ENCODE measurements around the gene RUNDC3A.

Gene RUNDC3A

DNA sequence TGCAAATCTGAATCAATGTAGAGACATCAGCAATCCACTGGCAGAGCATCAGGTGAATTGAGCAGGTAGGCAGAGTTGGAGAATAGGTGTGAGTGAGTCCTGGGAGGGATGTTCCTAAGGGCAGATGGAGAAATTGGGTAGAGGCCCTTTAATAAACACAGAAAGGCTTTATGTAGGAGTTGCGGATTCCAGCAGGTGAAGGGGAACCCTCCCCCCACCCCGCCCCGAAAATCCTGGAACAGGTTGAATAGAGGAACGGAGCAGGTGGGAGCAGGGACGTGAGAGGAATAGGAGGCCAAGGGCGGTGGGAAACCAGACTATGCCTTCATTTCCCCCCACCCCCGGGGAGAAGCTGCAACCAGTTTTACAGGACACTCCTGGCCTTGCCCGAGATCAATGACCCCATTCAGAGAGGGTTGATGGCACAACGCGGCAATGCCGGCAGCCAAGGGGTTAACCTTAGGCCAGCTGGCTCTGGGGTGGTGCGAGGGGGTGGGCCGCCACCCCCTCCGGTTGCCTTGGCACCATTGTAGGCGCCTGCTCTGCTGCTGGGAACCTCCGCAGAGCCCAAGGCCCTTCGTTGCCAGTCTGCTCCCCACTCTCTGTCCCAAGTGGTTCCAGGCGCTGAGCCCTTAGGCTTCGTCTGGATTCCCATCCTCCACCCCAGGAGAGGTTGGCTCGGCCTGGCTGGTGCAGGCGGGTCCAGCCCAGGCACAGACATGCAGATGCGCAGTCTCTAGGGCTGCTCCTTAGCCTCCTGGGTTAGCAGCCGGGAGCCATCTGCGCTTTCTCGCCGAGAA is 814 bp upstream of the RUNDC3A start (continued):
- TF ChIP-seq, protein P1, sequence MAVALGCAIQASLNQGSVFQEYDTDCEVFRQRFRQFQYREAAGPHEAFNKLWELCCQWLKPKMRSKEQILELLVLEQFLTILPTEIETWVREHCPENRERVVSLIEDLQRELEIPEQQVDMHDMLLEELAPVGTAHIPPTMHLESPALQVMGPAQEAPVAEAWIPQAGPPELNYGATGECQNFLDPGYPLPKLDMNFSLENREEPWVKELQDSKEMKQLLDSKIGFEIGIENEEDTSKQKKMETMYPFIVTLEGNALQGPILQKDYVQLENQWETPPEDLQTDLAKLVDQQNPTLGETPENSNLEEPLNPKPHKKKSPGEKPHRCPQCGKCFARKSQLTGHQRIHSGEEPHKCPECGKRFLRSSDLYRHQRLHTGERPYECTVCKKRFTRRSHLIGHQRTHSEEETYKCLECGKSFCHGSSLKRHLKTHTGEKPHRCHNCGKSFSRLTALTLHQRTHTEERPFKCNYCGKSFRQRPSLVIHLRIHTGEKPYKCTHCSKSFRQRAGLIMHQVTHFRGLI (tag by site-specific recombination; IDR thresholded peaks at IDR 0.05): no peak
- TF ChIP-seq ZNF548 (tag by site-specific recombination; IDR thresholded peaks at IDR 0.05) (no peak), REPIN1 (tag by site-specific recombination; IDR thresholded peaks at IDR 0.05; ENCODE audit: low read depth) (no peak), ZNF175 (tag by site-specific recombination; IDR thresholded peaks at IDR 0.05) (no peak), KLF7 (tag by site-specific recombination; IDR thresholded peaks at IDR 0.05; ENCODE audit: borderline replicate concordance) (no peak), ZNF274 (IDR thresholded peaks at IDR 0.05; ENCODE audit: low read length) (no peak), ZNF274 (tag by site-specific recombination; IDR thresholded peaks at IDR 0.05; ENCODE audit: borderline replicate concordance) (no peak), ZNF473 (tag by site-specific recombination; IDR thresholded peaks at IDR 0.05) (no peak), KLF9 (tag by site-specific recombination; IDR thresholded peaks at IDR 0.05; ENCODE audit: low read depth) (0 out of 2 replicates have a peak, but pooled peaks have one; percentile 16), ZNF302 (tag by site-specific recombination; IDR thresholded peaks at IDR 0.05; ENCODE audit: low read depth) (no peak), GLIS2 (tag by site-specific recombination; IDR thresholded peaks at IDR 0.05) (peak; percentile 33), KLF1 (tag by site-specific recombination; IDR thresholded peaks at IDR 0.05) (peak; percentile 24; the same call in 1 of the 2 replicates), ZNF19 (tag by site-specific recombination; IDR thresholded peaks at IDR 0.05; ENCODE audit: low read depth) (no peak), ZNF10 (tag by site-specific recombination; IDR thresholded peaks at IDR 0.05) (0 out of 2 replicates have a peak, but pooled peaks have one; percentile 39), RBAK (tag by site-specific recombination; IDR thresholded peaks at IDR 0.05) (no peak), GLI4 (tag by site-specific recombination; IDR thresholded peaks at IDR 0.05) (no peak), ZNF777 (tag by site-specific recombination; IDR thresholded peaks at IDR 0.05; ENCODE audit: borderline replicate concordance) (no peak)
- TF ChIP-seq, protein P2, sequence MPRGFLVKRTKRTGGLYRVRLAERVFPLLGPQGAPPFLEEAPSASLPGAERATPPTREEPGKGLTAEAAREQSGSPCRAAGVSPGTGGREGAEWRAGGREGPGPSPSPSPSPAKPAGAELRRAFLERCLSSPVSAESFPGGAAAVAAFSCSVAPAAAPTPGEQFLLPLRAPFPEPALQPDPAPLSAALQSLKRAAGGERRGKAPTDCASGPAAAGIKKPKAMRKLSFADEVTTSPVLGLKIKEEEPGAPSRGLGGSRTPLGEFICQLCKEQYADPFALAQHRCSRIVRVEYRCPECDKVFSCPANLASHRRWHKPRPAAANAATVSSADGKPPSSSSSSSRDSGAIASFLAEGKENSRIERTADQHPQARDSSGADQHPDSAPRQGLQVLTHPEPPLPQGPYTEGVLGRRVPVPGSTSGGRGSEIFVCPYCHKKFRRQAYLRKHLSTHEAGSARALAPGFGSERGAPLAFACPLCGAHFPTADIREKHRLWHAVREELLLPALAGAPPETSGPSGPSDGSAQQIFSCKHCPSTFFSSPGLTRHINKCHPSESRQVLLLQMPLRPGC (tag by site-specific recombination; IDR thresholded peaks at IDR 0.05): no peak
- TF ChIP-seq, protein P3, sequence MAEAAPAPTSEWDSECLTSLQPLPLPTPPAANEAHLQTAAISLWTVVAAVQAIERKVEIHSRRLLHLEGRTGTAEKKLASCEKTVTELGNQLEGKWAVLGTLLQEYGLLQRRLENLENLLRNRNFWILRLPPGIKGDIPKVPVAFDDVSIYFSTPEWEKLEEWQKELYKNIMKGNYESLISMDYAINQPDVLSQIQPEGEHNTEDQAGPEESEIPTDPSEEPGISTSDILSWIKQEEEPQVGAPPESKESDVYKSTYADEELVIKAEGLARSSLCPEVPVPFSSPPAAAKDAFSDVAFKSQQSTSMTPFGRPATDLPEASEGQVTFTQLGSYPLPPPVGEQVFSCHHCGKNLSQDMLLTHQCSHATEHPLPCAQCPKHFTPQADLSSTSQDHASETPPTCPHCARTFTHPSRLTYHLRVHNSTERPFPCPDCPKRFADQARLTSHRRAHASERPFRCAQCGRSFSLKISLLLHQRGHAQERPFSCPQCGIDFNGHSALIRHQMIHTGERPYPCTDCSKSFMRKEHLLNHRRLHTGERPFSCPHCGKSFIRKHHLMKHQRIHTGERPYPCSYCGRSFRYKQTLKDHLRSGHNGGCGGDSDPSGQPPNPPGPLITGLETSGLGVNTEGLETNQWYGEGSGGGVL (tag by site-specific recombination; IDR thresholded peaks at IDR 0.05): peak; percentile 7; the same call in 1 of the 2 replicates
- TF ChIP-seq, protein P4, sequence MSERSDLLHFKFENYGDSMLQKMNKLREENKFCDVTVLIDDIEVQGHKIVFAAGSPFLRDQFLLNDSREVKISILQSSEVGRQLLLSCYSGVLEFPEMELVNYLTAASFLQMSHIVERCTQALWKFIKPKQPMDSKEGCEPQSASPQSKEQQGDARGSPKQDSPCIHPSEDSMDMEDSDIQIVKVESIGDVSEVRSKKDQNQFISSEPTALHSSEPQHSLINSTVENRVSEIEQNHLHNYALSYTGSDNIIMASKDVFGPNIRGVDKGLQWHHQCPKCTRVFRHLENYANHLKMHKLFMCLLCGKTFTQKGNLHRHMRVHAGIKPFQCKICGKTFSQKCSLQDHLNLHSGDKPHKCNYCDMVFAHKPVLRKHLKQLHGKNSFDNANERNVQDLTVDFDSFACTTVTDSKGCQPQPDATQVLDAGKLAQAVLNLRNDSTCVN (tag by site-specific recombination; optimal IDR thresholded peaks at IDR 0.05): no peak
- TF ChIP-seq, protein P5, sequence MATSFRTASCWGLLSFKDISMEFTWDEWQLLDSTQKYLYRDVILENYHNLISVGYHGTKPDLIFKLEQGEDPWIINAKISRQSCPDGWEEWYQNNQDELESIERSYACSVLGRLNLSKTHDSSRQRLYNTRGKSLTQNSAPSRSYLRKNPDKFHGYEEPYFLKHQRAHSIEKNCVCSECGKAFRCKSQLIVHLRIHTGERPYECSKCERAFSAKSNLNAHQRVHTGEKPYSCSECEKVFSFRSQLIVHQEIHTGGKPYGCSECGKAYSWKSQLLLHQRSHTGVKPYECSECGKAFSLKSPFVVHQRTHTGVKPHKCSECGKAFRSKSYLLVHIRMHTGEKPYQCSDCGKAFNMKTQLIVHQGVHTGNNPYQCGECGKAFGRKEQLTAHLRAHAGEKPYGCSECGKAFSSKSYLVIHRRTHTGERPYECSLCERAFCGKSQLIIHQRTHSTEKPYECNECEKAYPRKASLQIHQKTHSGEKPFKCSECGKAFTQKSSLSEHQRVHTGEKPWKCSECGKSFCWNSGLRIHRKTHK (tag by site-specific recombination; IDR thresholded peaks at IDR 0.05): no peak
- TF ChIP-seq, protein P6, sequence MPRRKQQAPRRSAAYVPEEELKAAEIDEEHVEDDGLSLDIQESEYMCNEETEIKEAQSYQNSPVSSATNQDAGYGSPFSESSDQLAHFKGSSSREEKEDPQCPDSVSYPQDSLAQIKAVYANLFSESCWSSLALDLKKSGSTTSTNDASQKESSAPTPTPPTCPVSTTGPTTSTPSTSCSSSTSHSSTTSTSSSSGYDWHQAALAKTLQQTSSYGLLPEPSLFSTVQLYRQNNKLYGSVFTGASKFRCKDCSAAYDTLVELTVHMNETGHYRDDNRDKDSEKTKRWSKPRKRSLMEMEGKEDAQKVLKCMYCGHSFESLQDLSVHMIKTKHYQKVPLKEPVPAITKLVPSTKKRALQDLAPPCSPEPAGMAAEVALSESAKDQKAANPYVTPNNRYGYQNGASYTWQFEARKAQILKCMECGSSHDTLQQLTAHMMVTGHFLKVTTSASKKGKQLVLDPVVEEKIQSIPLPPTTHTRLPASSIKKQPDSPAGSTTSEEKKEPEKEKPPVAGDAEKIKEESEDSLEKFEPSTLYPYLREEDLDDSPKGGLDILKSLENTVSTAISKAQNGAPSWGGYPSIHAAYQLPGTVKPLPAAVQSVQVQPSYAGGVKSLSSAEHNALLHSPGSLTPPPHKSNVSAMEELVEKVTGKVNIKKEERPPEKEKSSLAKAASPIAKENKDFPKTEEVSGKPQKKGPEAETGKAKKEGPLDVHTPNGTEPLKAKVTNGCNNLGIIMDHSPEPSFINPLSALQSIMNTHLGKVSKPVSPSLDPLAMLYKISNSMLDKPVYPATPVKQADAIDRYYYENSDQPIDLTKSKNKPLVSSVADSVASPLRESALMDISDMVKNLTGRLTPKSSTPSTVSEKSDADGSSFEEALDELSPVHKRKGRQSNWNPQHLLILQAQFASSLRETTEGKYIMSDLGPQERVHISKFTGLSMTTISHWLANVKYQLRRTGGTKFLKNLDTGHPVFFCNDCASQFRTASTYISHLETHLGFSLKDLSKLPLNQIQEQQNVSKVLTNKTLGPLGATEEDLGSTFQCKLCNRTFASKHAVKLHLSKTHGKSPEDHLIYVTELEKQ (tag by site-specific recombination; IDR thresholded peaks at IDR 0.05; ENCODE audit: borderline replicate concordance): no peak
